GM21447 (cell line): ENCODE data around the gene RGS10.

Source experiments
- ATAC-seq: cut with Tn5 transposase; IDR thresholded peaks from one replicate; pipeline ENCODE4 v1.9.1; 2021; ENCODE audit not compliant: unreplicated experiment

Gene RGS10

DNA sequence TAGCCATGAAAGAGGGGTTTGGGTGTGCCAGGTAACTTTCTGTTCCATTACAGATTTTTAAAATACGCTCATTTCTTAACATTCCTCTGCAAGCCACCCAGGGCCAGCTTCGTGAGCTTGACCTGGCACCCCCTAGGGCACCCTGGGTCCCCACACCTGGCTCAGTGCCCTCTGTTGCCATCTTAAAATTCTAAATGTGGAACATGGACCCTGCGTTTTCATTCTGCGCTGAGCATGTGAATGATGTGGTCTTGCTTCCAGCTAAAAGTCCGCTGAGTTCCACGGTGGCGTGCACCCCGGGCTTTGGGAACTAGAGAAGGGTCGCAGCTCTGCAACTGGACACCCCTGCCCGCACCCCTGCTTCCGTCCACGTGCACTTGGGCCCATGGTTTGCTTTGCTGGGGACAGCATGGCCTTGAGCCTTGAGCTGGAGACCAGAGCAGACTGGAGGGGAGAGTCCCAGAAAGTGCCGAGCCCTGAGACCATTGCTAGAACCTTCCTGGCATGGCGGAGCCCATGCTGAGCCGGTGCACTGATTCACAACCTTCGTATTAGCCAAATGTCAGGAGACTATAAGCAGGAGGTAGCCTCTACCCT lies 91.1 kb downstream of the RGS10 start:
- ATAC-seq, result no peak

DNA sequence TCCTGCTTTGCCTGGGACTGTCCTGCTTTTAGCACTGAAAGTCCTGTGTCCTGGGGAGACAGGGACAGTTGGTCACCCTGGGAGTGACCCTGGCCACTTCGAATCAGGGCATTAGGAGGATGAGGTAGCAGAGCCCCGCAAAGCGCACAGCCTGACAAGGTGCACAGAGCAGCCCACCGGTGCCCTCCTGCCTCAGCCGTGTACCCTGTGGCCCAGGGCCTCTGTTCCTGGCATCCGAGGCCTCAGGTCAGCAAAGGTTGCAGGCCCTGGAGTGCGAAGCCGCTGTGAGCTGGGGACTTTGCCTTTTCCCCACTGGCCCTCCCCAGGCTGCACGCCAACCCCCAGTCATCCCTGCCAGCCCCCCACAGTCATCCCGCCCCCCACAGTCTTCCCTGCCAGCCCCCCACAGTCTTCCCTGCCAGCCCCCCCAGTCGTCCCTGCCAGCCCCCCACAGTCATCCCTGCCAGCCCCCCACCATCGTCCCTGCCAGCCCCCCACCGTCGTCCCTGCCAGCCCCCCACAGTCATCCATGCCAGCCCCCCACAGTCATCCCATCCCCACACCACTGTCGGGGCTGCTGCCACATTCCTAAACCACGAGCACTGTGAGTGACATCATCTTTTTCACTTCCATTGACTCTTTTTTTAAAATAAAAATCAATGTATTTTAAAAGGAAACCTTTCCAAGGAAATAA lies 91.8 kb downstream of the RGS10 start:
- no peak for ATAC-seq
